Renal cortical epithelial cell (primary cell): ENCODE results near the gene C4orf51. TPM values are rescaled to one million over a fixed set of nuclear protein-coding genes. Genes with fewer than 3 reads are reported as not detected.
A peak's percentile ranks its signal among the peaks of the same experiment; 100 is the strongest.
"Not testable (repeated sequence)": the region's sequence is repeated elsewhere in the genome, so short reads cannot be mapped to it uniquely, and the experiment has no call there.

Experiments
- DNase-seq: peaks from one replicate; pipeline ENCODE4 v3.0.0-alpha.2; 2011; ENCODE audit warnings: low read depth
- total RNA-seq: library from RNA; depleted of rRNA; stranded (reverse); fragments of >200 nt; gene quantifications from 2 replicates; pipeline ENCODE4 v1.2.3, GENCODE V29; 2014

Gene C4orf51
- total RNA-seq = not detected in 2 replicates

DNA sequence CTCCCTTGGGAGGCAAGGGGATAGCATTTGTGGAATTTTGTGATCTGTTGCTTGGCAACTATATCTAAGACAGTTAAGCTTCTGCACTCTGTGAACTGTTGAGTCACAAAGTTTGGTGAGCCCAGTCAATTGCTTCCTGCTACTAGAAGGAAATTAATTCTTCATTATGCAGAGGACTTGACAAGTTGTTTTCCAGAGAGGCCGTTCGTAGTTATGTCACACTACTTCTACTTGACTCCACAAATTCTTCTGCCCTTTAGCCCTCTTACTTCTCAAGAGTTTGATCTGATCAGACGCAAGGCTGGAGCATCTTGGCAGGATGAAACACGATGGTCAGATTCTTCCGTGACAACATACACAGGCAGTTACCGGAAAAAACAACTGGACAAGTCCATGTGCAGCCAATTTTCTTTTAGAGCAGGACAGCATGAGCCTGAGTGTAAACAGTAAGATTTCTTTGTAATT, at the start of gene C4orf51:
TSS of gene C4orf51 (plus strand) at position 156 of the 465 bp plus-strand sequence. CDS start at position 214, 58 bp downstream.
- DNase-seq = peak; percentile 96

DNA sequence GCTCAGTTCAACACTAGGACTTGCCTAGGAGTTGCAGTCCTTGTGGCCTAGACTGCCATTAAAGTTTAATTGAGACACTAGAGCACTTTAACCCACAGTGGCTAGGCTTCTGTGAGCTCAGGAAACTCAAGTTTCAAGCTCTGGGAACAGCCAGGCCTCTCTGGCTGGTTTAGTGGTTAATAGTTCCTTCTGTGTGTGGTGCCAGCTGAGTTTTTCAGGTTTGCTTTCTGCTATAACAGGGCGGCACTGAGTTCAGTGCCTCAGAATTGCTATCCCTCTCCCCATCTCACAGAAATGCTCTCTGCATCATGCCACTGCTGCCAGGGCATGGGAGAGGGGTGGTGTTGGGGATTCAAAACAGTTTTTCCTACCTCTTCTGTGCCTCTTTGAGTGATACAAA, 44.8 kb upstream of the C4orf51 start:
- no peak for DNase-seq

DNA sequence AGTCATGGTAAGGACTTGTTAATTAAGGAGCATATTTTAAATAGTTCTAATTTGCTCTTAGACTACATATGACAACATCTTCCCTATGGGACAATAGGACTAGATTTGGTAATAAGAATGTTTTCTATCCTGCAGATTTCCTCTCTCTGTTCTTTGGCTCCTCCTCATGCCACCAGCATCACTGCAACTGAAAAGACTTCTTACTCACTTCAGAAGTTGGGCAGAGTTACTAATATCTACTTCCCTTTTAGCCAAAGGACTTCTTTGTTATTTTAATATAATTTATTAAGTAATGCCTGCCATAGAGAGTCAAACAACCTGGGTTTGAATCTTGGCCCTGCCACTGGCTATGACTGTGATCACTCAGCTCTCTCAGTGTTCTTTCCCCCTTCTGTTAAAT, 44.3 kb upstream of the C4orf51 start:
- no peak for DNase-seq

DNA sequence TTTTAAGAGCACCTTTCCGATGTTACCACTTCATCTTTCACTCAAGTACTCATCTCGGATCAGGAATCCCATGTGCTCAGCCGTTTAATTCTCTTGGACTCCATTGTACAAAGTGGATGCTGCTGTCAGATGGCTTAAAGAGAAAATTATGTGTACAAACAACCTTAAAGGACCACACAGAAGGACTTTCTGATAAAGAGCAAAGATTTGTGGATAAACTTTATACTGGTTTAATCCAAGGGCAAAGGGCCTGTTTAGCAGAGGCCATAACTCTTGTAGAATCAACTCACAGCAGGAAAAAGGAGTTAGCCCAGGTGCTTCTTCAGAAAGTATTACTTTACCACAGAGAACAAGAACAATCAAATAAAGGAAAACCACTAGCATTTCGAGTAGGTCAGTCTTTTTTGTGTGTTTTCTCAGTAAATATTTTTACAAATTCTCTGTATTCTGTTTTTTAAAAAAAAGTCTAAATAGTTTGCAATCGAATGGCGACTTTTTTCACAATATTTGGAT, 40.7 kb upstream of the C4orf51 start:
- no peak for DNase-seq

DNA sequence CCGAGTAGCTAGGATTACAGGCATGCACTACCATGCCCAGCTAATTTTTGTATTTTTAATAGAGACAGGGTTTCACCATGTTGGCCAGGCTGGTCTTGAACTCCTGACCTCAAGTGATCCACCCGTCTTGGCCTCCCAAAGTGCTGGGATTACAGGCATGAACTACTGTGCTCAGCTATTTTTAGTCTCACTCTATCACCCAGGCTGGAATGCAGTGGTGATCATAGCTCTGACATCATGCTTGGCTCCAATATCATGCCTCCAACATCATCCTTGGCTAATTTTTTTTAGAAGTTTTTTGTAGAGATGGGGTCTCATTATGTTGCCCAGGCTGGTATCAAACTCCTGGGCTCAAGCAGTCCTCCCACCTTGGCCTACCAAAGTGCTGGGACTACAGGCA, 39.7 kb upstream of the C4orf51 start:
- not testable (repeated sequence) for DNase-seq

DNA sequence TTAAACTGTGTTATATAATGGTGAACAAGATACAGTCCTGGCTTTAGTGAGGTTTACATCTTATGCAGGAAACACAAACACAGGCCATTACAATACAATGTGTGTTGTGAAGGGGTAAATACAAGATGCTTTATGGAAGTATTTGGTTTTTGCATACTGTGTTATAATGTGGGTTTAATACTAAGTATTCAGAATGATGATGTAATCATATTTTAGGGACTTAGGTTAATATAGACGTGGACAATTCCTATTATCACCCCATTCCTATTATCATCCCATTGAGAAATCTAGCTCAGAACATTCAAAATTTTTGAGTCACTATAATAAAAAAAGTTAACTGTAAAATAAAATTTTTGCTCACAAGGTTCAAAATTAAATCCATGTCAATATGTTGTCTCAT, 36.7 kb upstream of the C4orf51 start:
- no peak for DNase-seq

DNA sequence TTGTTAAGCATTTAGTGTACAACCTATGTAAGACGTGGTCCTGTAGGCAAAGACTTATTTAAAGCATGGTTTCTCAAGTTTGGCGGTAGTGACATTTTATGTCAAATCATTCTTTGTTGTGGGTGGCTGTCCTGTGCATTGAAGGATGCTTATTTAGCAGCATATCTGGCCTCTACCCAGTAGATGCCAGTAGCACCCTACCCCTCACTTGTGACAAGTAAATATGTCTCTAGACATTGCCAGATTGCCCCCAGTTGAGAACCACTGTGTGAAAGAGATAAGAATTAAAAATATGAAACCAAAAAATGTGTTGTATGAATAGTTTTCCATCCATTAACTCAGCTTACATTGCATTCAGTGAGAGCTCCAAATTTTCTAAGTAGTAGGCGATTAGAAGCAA, 35.2 kb upstream of the C4orf51 start:
- DNase-seq = no peak

DNA sequence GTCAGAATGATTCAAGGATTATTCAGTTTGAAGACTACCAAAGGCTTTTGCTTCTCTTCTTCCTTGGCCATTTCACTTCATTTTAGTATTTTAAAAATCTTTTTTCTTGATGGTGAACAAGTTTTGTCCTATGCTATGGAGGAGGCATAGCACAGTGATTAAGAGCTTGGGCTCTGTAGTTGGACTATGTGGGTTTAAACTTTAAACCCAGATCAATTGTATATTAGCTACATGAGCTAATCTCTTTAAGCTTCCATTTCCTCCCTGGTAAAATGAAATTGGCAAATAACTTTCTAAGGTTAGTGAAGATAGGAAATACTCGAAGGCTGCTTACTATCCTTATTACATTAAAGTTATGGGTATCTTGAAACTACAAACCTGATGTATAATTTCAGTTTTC, 23.8 kb upstream of the C4orf51 start:
- DNase-seq = no peak

DNA sequence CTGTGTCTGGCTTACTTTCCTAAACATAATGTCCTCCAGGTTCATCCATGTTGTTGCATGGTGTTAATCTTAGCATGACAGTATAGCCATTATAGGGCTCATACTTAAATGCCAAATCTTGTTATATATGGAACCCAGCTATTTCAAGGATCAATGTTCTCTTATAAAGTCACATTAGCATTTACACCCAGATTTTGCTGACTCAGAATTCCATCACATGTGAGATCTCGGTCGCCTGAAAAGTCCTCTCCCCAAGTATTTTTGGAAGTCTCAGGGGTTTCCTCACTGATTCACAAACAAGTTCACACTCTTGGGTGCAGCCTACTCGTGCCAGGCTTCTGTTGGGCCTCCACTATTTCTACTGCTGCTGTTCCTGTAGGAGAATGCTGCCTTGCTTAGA, 19.9 kb upstream of the C4orf51 start:
- DNase-seq = no peak

DNA sequence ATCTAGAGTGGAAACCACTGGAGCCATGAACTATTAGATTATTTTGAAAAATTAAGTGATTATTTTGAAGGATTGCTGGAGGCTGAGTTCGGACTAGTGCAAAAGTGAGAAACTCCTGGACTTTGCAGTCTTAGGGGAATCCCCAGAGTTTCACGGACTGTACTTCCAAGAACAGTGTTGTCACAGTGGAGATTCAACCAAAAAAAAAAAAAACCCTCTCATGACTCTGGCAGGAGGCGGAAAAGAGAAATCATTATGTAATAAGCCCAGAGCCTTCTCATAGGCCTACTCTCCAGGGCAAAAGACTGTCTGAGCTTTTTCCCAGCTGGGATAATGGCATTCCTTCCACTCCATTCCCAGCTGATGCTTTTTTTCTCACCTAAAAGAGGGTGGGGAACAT, 16.8 kb upstream of the C4orf51 start:
- DNase-seq = peak; percentile 32

DNA sequence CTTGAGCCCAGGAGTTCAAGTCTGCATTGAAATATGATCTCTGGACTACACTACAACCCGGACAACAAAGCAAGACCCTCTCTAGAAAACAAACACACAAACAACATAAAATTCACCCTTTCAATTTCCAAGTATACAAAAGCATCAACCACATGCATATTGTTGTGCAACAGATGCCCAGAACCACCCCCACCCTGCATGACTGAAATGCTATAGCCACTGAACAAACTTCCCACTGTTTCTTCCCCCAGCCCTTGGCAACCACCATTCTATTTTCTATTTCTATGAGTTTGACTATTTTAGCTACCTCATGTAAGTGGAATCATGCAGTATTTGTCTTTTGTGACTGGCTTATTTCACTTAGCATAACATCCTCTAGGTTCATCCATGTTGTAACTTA, 14.2 kb upstream of the C4orf51 start:
- DNase-seq = no peak

DNA sequence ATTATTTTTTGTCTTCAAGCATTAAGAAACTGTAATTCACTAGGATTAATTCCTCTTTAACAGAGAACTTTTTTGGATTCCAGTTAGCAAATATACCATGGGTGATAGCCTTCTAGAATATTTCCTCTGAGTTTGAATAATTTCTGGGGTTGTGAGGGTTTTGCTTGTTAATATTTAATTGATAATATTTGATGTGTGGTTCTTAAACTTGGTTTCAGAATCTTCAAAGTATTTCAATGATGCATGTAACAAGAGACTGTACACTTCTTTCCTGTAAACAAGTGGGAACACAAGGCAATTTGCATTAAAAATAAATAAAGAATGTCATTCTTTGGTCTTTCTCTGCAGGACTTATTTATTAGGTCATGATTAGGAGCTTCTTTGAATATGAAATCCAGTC, 9.5 kb upstream of the C4orf51 start:
- peak; percentile 3 for DNase-seq

DNA sequence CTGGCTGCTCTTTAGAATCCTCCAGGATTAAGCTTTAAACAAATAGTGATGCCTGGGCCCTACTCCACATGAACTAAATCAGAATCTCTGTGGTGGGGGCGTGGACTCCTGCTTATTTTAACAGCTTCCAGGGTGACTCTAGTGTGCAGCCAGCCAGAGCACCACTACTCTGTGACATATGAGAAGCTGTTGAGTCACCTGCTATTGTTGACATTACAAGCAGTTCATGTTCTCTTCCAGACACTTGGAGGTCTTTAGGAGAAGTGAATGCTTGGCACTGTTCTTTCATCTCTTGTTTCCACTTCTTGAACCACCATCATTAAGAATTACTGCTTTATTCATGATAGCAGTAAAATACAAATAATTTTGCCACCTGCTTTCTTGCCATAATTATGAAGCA, 426 bp upstream of the C4orf51 start:
- DNase-seq = peak; percentile 98

DNA sequence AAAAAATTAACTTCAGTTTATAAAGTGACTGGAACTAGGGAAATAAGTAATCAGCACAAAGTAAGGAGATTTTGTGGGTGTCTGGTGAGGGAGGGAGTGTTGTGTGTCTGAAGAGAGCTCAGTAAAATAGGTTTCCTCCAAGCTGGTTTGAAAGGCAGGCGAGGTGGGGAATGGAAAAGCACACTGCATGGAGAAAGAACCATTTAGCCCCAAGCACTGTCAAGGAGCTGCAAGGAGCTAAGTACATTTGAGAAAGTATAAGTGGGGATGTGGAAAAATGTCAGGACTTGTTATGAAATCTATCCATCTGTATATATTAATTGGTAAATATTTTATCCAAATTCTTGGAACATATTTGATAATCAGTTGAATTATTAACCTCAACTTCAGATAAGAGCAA, 956 bp downstream of the C4orf51 start:
- no peak for DNase-seq

DNA sequence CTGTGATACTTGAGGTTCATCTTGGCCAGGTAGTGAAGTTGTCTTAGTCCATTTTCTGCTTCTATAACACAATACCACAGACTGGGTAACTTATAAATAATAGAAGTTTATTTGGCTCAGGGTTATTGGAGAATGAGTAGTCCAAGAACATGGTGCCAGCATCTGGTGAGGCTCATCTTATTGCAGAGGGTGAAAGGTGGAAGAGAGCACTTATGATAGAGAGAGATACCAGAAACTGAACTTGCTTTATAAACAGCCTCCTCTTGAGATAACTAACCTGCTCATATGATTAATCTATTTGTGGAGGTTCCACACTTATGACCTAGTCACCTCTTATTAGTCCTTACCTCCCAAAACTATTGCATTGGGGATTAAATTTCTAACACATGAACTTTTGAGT, 1.6 kb downstream of the C4orf51 start:
- DNase-seq = no peak

DNA sequence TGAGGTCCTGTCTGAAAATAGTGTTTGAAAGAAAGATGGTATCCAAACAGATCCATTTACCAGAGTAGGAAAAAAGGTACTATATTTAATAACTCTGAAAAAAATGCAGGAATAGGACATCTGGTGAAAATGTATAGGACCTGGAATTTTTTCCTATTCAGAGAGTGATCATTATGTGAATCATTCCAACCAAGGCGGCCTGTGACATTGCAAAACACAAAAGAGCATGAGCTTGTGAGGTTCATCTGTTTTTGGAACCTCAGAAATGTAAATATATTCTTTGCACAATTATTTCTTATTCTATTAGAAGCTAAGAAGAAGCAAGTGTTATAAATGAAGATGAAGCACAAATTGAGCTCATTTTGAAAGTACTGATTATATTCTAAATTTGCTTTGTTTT, 2.0 kb downstream of the C4orf51 start:
- DNase-seq = no peak

DNA sequence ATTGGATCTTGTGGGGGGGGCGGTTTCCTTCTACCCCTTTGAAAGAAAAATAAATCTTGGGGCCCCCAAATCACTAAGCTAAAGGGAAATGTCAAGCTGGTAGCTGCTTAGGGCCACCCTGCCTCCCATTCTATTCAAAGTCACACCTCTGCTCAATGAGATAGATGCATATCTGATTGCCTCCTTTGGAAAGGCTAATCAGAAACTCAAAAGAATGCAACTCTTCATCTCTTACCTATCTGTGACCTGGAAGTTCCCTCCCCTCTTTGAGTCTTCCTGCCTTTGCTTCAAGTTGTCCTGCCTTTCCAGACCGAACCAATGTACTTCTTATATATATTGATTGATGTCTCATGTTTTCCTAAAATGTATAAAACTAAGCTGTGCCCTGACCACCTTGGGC, 7.0 kb downstream of the C4orf51 start:
- no peak for DNase-seq

DNA sequence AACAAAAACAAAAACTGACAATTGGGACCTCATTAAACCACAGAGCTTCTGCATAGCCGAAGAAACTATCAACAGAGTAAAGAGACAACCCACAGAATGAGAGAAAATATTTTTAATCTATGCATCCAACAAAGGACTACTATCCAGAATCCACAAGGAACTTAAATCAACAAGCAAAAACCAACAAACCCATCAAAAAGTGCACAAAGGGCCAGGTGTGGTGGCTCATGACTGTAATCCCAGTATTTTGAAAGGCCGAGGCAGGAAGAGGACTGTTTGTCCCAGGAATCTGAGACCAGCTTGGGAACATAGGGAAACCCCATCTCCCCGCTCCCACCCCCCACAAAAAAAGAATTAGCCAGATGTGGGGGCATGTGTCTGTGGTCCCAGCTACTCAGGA, 10.7 kb downstream of the C4orf51 start:
- DNase-seq = no peak

DNA sequence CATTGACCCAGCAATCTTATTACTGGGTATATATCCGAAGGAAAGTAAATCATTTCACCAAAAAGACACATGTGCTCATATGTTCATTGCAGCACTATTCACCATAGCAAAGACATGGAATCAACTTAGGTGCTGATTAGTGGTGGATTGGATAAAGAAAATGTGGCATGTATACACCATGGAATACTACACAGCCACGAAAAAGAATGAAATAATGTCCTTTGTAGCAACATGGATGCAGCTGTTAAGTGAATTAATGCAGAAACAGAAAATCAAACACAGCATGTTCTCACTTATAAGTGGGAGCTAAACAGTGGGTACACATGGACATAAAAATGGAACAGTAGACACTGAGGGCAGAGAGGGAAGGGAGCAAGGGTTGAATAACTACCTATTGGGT, 11.5 kb downstream of the C4orf51 start:
- DNase-seq = not testable (repeated sequence)

DNA sequence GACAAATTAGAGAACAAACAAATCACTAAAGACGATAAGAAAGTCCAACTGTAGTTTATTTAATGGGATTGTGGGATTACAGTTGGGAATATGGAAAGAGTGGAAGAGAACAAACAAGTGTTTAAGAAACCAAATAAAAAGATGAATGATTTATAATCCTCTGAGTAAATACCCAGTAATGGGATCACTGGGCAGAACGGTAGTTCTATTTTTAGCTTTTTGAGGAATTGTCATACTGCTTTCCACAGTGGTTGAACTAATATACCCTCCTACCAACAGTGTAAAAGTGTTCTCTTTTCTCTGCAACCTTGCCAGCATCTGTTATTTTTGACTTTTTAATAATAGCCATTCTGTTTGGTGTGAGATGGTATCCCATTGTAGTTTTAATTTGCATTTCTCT, 15.0 kb downstream of the C4orf51 start:
- DNase-seq = no peak

DNA sequence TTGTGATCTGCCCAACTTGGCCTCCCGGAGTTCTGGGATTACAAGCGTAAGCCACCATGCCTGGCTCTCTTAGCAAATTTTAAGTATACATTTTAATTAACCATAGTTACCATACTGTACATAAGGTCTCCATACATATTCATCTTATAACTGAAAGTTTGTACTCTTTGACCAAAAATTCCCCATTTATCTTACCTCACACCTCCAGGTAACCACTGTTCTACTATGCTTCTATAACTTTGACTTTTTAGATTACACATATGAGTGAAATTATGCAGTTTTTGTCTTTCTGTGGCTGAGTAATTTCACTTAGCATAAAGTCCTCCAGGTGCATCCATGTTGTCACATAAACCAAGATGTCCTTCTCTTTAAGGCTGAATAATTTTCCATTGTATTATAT, 17.4 kb downstream of the C4orf51 start:
- DNase-seq = no peak

DNA sequence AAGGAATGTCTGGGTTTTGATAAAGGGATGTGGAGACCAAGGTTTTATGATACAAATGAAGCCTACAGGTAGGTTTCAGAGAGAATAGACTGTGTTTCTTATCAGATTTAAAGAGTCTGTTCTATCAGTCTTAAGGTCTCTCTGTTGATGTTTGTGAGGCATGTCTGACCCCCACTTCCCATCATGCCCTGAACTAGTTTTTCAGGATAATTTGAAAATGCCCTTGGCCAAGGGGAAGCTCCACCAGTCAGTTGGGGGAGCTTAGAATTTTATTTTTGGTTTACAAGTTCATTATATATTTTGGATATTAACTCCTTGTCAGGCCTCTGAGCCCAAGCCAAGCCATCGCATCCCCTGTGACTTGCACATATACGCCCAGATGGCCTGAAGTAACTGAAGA, 18.6 kb downstream of the C4orf51 start:
- DNase-seq = no peak

DNA sequence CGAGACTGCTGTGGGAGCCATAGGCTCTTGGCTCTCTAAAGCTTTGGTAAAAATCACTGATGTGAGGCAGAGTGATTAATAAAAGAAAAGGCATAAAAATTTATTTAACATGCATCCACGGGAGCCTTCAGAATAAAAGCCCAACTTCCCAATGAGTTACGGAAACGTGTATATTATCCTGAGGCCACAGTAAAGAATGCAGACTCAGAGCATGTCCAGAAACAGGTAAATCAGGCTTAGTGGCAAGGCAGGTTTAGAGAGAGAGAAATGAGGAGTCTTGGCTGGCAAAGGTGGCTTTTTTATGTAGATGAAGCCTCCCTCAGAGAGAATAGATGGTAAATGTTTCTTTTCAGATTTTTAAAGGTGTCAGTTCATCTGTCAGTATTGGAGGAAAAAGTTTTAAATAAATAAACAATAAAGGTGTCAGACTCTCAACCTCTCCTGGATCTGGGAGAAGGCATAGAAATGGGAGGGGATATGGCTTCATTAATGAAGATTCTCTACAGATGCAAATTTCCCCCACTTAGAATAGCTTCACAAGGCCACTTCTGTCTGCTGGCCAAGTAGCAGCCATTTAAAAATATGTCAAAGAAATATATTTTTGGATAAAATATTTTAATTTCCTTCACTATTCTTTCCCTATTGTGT, 24.0 kb downstream of the C4orf51 start:
- no peak for DNase-seq

DNA sequence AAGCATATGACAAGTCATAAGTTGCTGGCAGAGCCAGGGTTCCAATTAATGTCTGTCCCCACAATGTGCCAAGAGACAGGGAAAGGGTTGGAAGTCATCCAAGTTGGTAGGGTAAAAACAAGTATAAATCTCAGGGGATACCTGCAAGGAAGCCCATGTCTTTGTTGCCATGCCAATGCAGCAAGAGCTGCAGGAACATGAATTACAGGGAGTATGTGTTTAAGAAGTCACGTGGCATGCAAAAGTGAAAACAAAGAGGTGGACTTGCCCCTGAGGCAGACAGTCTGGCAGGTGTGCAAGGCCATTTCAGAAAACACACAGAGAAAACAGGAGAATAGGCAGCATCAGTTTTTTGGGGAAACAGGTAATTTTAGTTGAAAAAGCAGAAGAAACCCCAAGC, 29.4 kb downstream of the C4orf51 start:
- no peak for DNase-seq
